ENCODE results near the gene PRKAR2B.
"Not testable (repeated sequence)": the region's sequence is repeated elsewhere in the genome, so short reads cannot be mapped to it uniquely, and the experiment has no call there.

The PRKAR2B gene

DNA sequence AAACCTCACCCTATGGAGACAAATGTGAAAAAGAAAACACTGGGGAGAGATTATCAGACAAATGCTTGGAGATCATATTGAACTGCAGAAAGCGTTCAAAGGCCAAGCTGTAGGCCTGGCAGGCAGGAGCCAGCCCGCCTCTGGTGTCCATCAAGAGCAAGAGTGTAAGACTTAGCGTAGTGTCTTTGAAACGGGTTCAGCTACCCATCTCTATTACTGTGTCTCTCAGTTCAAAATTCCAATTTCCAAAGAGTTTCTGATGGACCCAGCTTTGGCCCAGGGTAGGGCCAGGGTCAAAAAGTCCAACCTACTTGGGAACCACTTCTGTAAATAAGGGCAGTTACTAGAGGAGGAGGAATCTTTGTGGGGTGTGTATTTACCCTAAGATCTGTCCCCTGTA, 78.9 kb downstream of the PRKAR2B start:
- DNase-seq: no peak

- no peak for DNase-seq
Observed at GRCh38 chr7:107125475-107125874, 81.0 kb downstream of the PRKAR2B start.

DNA sequence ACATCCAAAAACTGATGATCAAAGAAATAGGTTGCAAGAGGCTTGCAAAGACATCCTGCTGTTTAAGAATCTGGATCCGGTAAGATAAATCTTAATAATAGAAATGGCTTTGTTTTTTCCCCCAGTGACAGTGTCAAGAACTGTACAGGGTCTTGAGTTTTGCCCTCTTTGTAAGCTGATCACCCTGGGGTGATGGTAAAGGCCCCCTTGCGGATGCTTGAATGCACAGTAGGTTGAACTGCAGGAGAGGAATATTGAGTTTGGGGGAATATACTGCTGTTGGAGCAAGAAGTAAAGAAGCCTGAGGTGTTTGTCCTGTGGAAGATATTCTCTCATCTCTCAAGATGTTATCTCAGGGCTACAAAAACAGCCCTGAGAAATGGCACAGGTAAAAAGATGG, 83.7 kb downstream of the PRKAR2B start:
- DNase-seq: no peak

GRCh38 chr7:107128748-107129147, 84.2 kb downstream of the PRKAR2B start:
- DNase-seq: no peak

- no peak for DNase-seq
Observed at GRCh38 chr7:107130487-107131220, 86.1 kb downstream of the PRKAR2B start.

DNA sequence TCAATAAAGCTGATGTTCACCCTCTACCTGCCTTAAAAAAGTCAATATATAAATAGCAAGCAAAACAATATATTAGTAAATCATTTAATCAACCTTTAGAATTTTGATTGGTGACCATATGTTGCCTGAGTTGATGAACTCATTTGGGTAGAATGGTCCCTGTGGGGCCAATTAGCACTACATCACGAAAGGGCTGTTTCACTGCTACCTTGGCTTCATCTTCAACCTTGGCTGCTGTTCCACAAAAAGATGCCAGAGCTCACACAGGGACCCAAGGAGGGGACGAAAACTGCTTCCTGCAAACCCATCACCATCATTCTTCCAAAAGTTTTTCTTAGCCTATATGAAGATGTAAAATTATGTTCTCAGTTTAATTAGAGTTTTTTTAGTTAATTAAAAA, 88.9 kb downstream of the PRKAR2B start:
- DNase-seq: no peak

- DNase-seq: no peak
Observed at GRCh38 chr7:107138696-107139420, 94.4 kb downstream of the PRKAR2B start.

DNA sequence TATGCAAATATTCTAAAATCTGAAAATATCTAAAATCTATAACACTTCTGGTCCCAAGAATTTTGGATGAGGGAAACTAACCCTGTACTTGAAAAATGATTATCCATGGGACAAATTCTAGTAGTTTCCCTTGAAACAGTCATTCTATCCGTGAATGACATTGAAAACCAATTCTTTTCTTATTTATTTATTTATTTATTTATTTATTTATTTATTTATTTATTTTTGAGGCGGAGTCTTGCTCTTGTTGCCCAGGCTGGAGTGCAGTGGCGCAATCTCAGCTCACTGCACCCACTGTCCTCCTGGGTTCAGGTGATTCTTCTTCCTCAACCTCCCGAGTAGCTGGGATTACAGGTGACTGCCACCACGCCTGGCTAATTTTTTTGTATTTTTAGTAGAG, 99.4 kb downstream of the PRKAR2B start:
- not testable (repeated sequence) for DNase-seq

DNA sequence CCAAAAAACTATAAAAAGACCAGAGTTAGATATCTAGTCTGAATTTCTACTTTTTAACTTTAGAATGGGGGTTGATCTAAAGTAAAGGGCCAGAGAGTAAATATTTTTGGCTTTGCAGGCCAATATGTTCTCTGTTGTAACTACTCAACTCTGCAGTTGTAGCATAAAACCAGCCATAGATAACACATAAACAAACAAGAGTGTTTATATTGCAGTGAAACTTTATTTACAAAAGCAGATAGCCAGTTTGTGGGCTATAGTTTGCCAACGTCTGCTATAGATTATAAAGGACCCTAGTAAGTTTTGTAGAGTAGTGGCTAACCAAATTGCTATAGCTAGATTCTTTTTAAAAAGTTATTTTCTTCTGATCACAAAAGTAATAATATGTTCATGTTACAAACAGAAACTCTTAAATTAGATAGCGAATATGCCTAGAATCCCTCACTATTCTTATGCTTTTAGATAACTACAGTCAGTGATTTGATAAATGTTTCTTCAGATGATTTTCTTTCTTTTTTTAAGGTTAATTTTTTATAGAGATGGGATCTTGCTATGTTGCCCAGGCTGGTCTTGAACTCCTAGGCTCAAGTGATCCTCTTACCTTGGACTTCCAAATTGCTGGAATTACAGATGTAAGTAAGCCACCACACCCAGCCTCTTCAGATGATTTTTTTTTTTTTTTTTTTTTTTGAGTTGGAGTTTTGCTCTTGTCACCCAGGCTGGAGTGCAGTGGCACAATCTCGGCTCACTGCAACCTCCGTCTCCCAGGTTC, 100.7 kb downstream of the PRKAR2B start:
- no peak for DNase-seq

- DNase-seq: peak; percentile 34
Observed at GRCh38 chr7:107147464-107148393, 103.2 kb downstream of the PRKAR2B start.

GRCh38 chr7:107148721-107149120, 104.2 kb downstream of the PRKAR2B start:
- no peak for DNase-seq

- DNase-seq: no peak
Observed at GRCh38 chr7:107149863-107150262, 105.4 kb downstream of the PRKAR2B start.

GRCh38 chr7:107150375-107151073, 106.0 kb downstream of the PRKAR2B start:
- peak; percentile 73 for DNase-seq

DNA sequence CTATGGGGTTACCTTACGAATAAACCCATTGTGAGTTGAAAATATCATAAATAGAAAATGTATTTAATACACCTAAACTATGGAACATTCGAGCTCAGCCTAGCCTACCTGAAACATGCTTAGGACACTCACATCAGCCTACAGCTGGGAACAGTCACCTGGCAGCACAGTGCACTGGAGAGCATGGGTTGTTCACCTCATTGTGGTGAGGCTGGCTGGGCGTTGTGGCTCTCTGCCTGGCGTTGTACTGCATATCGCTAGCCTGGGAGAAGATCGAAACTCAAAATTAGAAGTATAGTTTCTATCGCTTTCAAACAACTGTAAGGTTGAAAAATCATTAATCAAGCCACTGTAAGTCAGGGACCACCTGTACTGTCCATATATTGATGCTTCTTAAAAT, 107.0 kb downstream of the PRKAR2B start:
- DNase-seq: no peak

GRCh38 chr7:107152011-107152410, 107.5 kb downstream of the PRKAR2B start:
- DNase-seq: no peak

DNA sequence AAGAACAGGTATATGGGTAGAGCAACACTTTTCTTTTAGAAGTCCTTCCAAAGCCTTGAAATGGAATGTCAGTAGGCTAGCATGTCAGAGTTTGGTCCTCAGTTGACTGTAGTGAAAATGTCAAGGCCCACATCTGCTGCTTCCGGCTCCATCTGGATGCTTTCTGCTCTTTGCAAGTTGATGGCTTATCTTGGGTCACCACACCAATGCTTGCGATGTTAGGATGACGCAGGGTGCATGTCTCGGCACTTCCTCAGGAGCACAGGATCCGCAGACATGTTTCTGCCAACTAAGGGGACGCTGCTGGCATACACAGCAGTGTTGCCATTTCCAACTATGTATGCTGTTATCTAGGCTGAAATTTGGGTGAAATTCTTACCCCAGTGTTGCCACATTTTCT, 110.3 kb downstream of the PRKAR2B start:
- no peak for DNase-seq

DNA sequence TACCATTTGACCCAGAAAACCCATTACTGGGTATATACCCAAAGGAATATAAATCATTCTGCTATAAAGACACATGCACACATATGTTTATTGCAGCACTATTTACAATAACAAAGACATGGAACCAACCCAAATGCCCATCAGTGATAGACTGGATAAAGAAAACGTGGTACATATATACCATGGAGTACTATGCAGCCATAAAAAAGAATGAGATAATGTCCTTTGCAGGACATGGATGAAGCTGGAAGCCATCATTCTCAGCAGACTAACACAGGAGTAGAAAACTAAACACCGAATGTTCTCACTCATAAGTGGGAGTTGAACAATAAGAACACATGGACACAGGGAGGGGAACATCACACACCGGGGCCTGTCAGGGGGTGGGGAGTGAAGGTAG, 111.2 kb downstream of the PRKAR2B start:
- DNase-seq: not testable (repeated sequence)

GRCh38 chr7:107157091-107157490, 112.6 kb downstream of the PRKAR2B start:
- no peak for DNase-seq

DNA sequence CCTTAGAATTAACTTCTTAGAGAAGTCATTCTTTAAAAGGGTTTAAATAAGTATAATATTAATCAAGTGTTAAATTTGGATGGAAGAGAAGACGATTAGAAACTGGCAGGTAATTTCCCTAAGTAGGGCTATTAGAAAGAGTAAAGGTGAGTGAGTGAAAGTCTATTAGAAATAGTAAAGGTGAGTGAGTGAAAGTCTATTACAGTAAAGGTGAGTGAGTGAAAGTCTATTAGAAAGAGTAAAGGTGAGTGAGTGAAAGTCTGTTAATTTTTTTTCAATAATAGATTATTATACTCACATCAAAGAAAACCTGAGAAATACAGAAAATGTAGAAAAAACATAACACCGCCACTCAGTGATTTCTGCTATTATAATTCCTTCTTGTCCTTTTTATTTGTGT, 113.5 kb downstream of the PRKAR2B start:
- no peak for DNase-seq

DNA sequence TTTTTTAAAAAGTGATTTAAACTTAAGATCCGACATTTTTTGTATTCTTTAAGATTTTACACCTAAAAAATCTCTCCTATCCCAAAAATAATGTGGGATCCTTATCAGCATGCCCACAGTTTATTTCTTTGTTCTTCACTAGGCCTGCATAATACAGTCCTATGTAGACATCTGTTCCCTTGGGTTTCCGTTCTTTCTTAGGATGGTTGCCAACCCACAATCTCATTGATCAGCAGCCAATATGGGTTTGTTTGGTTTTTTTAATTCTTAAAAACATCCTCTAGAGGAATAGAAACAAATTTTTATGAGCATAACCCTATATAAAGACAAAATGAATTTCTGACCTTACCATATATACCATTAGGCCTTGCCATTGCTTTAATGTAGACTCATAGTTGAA, 115.9 kb downstream of the PRKAR2B start:
- DNase-seq: no peak

DNA sequence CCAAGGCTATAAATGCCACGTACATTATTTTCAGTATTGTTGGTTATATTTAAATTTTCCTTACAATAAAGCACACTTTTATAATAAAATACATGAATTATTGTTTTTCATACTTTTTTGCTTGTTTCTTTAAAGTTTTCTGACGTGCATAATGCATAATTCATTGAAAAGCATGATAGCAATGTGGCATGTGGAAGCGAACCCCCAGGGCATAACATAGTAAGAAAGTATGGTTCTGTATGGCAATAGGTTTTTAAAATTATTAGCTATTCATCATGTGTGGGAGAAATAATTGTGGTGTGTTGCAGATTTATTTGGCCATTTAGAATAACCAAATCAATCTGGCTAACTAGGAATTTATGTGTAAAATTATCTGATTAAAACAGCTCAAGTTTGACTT, 116.9 kb downstream of the PRKAR2B start:
- no peak for DNase-seq

- DNase-seq: no peak
Observed at GRCh38 chr7:107162475-107162874, 118.0 kb downstream of the PRKAR2B start.

Measured in fibroblast of skin of scalp (primary cell).